PFSK-1 (cell line): ENCODE measurements around the gene WDR1.

Experiments
- POLR2AphosphoS5 ChIP-seq: IDR thresholded peaks from 2 replicates; pipeline ENCODE4 v1.6.1; 2012; ENCODE audit warnings: low read depth, mild to moderate bottlenecking, control low read depth, low read length, moderate library complexity
- TAF1 ChIP-seq: IDR thresholded peaks from 2 replicates; pipeline ENCODE4 v1.6.1; 2012; ENCODE audit warnings: low read length, control low read depth, borderline replicate concordance; ENCODE audit not compliant: insufficient read depth
- TF ChIP-seq, protein P1 (sequence below), 2 experiments: IDR thresholded peaks; 2 replicates each; pipeline versions ENCODE4 v1.6.1 to v1.8.0; 2011 to 2012; ENCODE audit warnings: low read depth in 2 of 2, low read length in 2 of 2, control low read depth in 1 of 2, inconsistent platforms in 1 of 2, mild to moderate bottlenecking in 1 of 2, moderate library complexity in 1 of 2; ENCODE audit not compliant: insufficient read depth in 1 of 2

DNA sequence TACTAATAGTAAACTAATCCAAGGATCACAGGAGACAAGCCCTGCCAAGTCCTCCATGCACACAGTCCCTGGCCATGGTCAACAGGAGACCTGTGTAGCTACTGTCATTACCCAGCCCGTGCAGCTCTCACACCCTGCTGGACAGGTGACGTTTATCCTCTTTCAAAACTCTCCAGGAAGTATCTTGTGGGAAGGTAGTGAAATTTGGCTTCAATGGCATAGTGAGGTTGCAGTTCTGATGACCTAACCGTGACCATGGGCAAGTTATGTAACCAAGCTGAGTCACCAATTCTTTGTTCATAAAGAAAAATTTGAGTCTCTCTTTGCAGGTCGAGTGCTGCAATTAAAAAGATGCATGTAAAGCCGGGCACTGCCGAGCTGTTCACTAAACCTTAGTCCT is 84.0 kb downstream of the WDR1 start:
- TF ChIP-seq TAF1 (0 out of 2 replicates have a peak, but pooled peaks have one; percentile 24), POLR2AphosphoS5 (no peak)
- TF ChIP-seq, protein P1, sequence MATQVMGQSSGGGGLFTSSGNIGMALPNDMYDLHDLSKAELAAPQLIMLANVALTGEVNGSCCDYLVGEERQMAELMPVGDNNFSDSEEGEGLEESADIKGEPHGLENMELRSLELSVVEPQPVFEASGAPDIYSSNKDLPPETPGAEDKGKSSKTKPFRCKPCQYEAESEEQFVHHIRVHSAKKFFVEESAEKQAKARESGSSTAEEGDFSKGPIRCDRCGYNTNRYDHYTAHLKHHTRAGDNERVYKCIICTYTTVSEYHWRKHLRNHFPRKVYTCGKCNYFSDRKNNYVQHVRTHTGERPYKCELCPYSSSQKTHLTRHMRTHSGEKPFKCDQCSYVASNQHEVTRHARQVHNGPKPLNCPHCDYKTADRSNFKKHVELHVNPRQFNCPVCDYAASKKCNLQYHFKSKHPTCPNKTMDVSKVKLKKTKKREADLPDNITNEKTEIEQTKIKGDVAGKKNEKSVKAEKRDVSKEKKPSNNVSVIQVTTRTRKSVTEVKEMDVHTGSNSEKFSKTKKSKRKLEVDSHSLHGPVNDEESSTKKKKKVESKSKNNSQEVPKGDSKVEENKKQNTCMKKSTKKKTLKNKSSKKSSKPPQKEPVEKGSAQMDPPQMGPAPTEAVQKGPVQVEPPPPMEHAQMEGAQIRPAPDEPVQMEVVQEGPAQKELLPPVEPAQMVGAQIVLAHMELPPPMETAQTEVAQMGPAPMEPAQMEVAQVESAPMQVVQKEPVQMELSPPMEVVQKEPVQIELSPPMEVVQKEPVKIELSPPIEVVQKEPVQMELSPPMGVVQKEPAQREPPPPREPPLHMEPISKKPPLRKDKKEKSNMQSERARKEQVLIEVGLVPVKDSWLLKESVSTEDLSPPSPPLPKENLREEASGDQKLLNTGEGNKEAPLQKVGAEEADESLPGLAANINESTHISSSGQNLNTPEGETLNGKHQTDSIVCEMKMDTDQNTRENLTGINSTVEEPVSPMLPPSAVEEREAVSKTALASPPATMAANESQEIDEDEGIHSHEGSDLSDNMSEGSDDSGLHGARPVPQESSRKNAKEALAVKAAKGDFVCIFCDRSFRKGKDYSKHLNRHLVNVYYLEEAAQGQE (IDR thresholded peaks at IDR 0.05; ENCODE audit: insufficient read depth in 1 of 2, low read depth in 2 of 2, low read length in 2 of 2), result no peak
